NCI-H774 (cell line): Measurements from ENCODE around the gene CEACAM6.
A peak's percentile ranks its signal among the peaks of the same experiment; 100 is the strongest.
"Not testable (repeated sequence)": the region's sequence is repeated elsewhere in the genome, so short reads cannot be mapped to it uniquely, and the experiment has no call there.

Experiments used
- DNase-seq: peaks from one replicate; lab custom pipeline; 2025; lab: John Stamatoyannopoulos, UW

Gene CEACAM6

GRCh38 chr19:41748012-41748411 lies 7.3 kb upstream of the CEACAM6 start:
- DNase-seq, result no peak

GRCh38 chr19:41750248-41751134 lies 4.8 kb upstream of the CEACAM6 start:
- DNase-seq, result not testable (repeated sequence)

- DNase-seq, result no peak
These were observed 2.2 kb upstream of the CEACAM6 start for GRCh38 chr19:41753159-41753558.

GRCh38 chr19:41753936-41754529 lies 1.3 kb upstream of the CEACAM6 start:
- peak; percentile 41 for DNase-seq

GRCh38 chr19:41758846-41759245 lies 3.5 kb downstream of the CEACAM6 start:
- no peak for DNase-seq

DNA sequence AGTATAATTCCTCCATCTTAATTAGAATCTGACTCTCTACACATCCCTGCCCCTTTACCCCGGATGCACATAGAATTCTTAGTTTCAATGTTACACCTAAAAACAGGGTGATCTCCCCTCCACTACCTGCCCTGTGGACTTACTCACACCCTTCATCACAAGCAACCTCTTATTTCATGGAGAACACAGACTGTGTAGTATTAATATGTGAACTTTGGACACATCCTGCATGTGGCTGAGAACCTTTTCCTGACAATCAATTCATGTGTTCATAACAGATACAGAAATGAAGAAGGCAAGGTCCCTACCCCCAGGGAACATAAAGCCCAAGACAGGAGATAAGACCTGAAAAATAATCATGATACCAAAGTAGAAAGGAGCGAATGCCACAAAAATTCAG lies 11.8 kb downstream of the CEACAM6 start:
- DNase-seq, result no peak

DNA sequence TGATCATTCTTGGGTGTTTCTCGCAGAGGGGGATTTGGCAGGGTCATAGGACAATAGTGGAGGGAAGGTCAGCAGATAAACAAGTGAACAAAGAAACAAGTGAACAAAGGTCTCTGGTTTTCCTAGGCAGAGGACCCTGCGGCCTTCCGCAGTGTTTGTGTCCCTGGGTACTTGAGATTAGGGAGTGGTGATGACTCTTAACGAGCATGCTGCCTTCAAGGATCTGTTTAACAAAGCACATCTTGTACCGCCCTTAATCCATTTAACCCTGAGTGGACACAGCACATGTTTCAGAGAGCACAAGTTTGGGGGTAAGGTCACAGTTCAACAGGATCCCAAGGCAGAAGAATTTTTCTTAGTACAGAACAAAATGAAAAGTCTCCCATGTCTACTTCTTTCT lies 12.8 kb downstream of the CEACAM6 start:
- DNase-seq, result not testable (repeated sequence)

GRCh38 chr19:41769608-41770007 lies 14.3 kb downstream of the CEACAM6 start:
- DNase-seq, result no peak

DNA sequence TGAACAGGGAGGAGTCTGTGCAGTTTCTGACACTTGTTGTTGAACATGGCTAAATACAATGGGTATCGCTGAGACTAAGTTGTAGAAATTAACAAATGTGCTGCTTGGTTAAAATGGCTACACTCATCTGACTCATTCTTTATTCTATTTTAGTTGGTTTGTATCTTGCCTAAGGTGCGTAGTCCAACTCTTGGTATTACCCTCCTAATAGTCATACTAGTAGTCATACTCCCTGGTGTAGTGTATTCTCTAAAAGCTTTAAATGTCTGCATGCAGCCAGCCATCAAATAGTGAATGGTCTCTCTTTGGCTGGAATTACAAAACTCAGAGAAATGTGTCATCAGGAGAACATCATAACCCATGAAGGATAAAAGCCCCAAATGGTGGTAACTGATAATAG lies 16.1 kb downstream of the CEACAM6 start:
- DNase-seq, result no peak

DNA sequence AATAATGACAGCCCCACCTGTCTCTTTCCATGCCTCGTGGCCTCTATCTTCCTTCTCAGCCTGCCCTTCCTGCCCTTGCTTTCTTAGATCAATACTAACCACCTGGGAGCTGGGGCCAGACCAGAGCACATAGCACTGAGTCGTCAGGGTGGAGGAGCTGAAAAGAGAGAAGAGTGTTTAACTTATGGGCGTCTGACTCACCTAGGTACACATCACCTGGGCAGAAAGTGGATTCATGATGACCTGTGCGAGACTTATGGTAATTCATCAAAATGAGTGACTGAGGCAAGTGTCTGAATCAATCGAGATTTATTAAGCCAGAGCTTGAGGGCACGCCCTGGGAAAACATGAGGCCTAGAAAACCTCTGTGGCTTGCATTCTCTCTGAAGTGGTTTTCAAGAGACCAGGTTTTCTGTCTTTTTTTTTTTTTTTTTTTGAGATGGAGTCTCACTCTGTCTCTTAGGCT lies 19.2 kb downstream of the CEACAM6 start:
- DNase-seq, result peak; percentile 83

GRCh38 chr19:41776700-41777099 lies 21.4 kb downstream of the CEACAM6 start:
- no peak for DNase-seq

GRCh38 chr19:41783612-41784011 lies 28.3 kb downstream of the CEACAM6 start:
- DNase-seq, result no peak

- no peak for DNase-seq
These were observed 29.0 kb downstream of the CEACAM6 start for GRCh38 chr19:41784312-41784711.

DNA sequence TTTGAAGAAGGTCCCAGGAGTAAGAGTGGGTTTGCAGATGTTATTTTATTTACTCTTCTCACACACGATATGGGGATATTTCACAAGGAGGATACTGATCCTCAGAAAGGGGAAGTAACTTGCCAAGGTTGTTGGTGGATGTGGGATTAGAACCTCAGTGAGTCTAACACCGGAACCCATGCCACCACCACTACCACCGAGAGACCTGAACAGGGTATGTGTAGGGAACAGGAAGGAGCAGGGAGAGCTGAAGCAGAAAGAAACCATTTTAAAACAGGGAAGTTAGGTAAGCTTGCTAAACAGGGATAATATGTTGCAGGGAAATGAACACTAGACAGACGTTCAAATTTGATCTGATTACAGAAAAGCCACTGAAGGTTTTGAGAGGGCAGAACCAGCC lies 29.4 kb downstream of the CEACAM6 start:
- no peak for DNase-seq

DNA sequence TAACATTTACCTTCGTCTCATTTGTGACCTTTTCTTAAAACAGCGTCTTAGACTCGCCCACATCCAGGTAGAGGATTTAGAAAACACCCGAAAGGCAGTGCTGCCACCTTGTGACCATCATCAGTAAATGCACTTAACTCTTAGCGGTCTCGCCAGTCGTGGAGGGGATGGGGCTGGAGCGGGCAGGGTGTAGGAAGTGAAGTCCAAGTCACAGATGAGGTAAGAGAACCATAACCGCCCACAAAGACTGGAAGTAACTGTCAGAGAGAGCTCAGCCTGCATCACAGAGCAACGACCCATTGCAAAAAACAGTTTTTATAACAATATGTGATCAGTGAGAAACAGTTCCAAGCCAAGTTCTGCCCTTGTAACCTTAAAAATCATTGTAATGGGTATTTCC lies 30.3 kb downstream of the CEACAM6 start:
- DNase-seq, result peak; percentile 64

DNA sequence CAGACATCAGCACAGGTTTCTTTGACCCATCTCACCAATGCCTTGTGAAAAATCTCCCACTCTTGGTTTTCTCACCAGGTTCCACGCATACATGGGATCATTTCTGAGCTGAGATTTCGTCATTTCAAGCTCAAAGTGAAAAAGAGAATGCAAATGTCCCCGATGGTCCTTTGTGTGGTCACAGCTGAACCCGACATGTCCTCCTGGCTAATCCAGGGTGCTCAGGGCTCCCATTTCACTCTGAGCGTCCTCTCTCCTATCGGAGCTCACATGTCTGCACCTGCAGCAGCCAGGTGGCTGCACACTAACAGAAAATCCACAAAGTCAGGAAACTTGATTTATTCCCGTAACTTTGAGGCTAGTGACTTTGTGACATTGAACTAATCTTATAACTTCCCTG lies 31.7 kb downstream of the CEACAM6 start:
- DNase-seq, result no peak

DNA sequence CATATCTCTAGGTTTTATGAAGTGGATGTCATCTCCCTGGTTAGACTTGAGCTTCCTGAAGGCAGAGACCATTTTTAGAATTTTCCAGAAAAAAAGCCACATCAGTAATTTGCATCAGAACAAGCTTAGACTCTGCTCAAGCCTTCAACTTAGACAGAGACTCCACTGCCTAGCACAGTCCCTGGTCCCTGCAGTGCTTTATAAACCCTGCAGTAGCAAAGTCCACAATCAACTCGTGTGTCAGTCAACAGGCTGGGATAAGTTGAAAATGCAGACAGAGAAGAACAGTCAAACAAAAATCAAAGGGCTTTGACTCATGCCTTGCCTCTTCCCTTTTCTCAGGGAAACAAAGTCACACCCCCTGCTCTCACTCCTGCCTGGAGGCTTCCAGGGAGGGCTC lies 33.2 kb downstream of the CEACAM6 start:
- DNase-seq, result not testable (repeated sequence)

DNA sequence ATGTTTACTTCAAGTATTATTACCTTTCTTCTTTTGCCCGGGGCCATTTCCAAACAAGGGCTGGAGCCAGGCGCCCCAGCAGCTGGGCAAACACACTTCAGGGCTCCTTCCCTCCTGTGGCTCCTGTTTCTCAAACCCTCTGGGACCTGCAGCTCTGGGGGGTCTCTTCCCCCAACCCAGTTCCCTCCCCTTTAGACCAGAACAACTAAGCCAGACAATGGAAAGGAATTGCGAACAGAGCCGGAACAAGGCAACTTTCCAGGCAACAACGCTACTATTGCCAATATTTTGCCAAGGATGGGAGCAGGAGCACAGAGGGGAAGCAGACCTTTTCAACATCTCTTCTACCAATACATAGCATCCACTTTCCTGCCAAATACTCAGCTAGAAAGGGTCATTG lies 33.7 kb downstream of the CEACAM6 start:
- DNase-seq, result not testable (repeated sequence)

GRCh38 chr19:41792513-41793413 lies 37.4 kb downstream of the CEACAM6 start:
- DNase-seq, result no peak

DNA sequence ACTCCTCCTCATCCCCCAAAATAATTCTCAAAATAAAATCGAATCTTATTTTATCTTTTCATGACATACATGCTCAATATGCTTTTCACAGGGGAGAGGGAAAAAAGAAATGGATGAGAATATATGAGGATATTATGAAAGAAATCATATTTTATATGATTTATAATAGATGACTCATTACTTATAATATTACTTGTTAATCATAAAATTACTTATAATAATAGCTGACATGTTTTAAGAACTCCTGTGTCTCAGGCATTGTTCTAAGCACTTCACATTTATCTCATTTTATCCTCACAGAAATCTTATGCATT lies 38.0 kb downstream of the CEACAM6 start:
- no peak for DNase-seq

GRCh38 chr19:41795031-41795461 lies 39.7 kb downstream of the CEACAM6 start:
- peak; percentile 56 for DNase-seq

DNA sequence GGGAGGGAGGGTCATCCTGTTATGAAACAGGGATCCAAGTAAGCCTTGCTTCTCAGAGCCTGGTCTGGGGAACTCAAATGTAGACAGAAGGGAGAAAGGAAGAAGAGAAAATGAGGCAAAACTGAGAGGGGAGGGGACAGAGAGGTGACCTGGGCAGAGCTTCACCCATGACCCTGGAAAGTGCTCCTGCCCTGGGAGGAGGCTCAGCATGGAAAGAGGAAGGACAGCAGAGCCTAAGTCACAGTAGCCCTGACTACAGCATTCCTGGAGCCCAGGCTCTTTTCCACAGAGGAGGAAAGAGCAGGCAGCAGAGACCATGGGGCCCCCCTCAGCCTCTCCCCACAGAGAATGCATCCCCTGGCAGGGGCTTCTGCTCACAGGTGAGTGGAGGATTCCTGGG lies 41.0 kb downstream of the CEACAM6 start, which contains the start of gene CEACAM3:
CEACAM3 (plus strand) TSS at position 226 of the 400 bp plus-strand sequence; CDS start at position 317, 91 bp downstream.
- no peak for DNase-seq
